HG02852 (cell line): ENCODE data around the gene ZC3H4.
"Not testable (repeated sequence)": the region's sequence is repeated elsewhere in the genome, so short reads cannot be mapped to it uniquely, and the experiment has no call there.

ENCODE experiments used
- ATAC-seq: cut with Tn5 transposase; IDR thresholded peaks from one replicate; pipeline ENCODE4 v1.9.1; 2021; ENCODE audit warnings: mild to moderate bottlenecking, moderate library complexity; ENCODE audit not compliant: unreplicated experiment

Gene ZC3H4

DNA sequence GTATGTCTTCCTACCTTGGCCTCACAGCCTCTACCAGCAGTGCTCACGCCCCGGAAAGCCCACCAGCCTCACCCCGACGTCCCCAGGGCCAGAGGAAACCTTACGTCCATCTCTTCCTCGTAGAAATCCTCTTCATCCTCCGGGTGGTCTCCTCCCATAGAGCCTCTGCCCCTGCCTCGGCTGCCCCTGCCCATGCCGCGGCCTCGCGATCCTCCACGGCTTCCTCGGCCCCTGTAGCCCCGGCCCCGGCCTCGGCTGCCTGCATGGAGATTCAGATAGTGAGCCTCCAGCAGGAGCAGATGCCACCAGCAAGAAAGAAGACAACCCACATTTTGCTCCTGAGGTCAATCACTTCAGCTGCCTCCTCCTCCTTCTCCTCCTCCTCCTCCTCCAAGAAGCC lies 27.3 kb downstream of the ZC3H4 start:
- ATAC-seq, result no peak

DNA sequence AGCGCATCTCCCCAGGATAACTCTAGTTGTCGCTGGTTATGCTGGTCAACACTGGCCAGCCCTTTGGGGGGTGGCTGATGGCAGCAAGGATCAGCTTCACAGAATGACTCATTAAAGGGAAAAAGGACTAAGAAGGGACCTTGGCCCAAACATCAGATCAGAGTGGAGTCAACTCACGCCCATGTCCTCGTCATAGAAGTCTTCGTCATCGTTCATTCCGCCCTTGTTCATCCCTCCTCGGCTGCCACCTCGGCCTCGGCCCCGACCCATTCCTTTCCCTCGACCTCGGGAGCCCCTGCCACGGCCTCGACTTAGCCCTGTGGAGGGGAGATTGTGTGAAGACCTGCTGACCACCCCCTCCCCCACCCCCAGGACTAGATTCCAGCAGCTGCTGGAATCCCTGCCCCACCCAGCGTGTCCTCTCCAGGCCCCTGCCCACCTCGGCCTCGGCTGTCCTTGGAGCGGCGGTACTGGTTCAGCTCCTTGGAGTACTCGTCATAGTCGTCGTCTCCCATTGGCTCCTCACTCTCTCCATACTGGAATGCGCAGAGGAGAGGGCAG lies 28.6 kb downstream of the ZC3H4 start:
- ATAC-seq, result no peak

GRCh38 chr19:47082493-47082892 lies 31.1 kb downstream of the ZC3H4 start:
- ATAC-seq, result no peak

DNA sequence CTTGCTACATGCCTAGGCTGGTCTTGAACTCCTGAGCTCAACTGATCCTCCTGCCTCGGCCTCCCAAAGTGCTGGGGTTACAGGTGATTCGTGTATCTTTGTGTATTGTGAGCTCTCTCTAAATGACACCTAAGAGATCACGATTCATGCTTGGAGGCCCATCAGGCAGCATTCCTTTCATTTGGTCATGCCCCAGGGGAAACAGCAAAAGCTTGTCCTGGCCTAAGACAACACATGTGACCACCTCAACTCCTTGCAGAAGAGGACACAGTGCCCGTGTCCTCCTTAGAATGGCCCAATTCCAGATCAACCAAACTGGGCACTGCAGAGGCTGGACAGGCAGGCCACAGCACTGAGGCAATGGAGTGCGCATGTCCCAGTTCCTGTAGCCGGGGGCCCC lies 32.5 kb downstream of the ZC3H4 start:
- ATAC-seq, result no peak

GRCh38 chr19:47078351-47078750 lies 35.2 kb downstream of the ZC3H4 start:
- not testable (repeated sequence) for ATAC-seq

GRCh38 chr19:47075941-47076340 lies 37.6 kb downstream of the ZC3H4 start:
- ATAC-seq, result no peak

DNA sequence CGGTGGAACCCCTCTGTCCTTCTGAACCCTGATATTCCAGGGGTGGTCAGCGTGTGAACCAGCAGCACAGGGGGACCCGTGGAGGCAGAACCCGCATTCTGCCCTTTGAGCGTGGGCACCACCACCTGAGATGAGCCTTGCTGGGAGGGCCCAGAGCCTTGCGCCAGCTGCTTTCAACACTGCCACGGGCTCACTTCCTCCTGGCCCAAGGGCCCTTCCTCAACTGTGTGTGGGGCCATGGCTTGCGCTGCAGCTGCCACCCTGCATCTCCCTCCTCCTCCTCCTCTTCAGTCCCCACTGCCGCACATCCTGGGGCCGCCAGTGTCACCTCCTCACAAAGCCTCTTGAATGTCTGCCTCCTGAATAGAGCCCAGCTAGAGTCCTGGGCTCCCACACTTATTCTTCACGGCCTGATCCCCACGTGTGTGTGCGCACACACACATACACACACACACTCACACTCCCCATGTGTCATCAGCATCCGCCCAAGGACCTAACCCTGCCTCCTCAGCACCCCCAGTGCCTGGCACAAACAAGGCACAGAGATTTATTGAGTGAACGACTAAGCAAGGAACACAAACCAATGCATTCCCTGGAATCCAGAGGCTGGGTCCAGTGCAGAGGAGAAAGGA lies 38.3 kb downstream of the ZC3H4 start:
- ATAC-seq, result no peak

DNA sequence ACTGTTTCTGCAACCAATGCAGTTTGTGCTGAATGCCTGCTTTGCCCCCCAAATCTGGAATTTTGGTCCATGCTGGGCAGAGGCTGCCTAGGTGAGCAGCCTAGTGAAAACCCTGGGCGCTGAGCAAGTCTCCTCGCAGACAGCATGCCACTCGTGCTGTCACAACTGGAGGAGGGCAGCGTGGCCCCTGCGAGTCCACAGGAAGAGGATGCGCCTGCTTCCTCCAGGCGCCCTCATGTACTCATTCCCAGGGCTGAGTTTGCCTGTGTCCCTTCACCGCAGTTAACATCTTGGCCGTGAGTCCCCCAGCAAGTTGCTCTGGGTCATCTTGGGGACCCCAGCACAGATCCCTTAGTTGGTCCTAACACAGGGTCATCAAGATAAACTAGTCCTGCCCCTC lies 39.0 kb downstream of the ZC3H4 start:
- ATAC-seq, result no peak

- no peak for ATAC-seq
Observed at GRCh38 chr19:47073574-47073973, 40.0 kb downstream of the ZC3H4 start.

- ATAC-seq, result no peak
Observed at GRCh38 chr19:47072323-47072722, 41.3 kb downstream of the ZC3H4 start.

DNA sequence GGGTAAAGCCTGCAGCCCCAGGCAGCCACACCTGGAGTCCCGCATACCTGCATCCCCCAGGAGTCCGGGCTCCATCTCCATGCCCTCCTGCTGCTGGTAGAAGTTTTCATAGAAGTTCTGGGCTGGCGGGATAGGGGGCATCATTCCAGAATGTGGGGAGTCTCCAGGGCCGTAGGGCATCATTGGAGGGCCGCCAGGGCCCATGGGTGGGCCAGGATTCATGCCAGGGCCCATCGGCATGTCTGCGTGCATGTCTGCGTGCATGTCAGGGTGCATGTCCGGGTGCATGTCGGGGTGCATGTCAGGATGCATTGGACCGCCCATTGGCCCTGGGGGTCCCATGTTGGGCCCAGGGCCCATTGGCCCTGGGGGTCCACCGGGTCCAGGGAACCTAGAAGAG lies 41.8 kb downstream of the ZC3H4 start:
- no peak for ATAC-seq

DNA sequence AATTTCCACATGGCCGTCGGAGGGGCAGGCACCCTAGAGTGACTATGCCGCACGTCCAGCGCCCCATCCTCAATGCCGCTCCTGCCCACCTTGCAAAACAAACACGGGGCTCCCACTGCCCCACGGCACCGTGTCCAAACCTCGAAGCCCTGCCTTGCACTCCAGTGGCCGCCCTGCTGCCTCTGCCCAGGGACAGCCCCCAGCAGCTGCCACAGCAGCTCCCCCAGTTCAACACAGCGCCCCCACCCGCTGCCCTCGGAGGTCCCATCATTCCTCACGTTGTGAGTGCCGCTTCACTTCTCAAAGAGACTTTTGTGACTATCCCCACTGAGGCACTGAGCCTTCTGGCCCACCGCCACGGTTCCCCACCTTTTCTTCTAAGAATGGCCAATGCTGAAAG lies 42.8 kb downstream of the ZC3H4 start:
- no peak for ATAC-seq

DNA sequence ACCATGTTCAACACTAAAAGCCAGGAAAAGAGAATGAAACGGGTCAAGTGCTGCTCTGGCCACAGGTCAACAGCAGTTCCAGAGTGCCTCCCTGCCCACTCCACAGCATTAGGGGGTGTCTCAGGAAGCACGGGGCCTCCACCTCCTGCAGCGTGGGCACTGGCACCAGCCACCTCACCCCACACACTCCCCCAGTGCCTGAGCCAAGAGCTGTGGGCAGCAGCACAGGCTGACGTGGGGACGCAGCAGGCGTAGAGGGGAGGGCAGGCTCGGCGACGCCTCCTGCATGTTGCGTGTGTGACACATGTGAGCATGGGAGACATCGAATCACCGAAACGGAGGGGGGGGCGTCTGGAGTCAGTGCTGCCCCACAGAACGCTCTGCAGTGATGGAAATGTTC lies 43.8 kb downstream of the ZC3H4 start:
- ATAC-seq, result no peak

- no peak for ATAC-seq
Observed at GRCh38 chr19:47068876-47069406, 44.6 kb downstream of the ZC3H4 start.

DNA sequence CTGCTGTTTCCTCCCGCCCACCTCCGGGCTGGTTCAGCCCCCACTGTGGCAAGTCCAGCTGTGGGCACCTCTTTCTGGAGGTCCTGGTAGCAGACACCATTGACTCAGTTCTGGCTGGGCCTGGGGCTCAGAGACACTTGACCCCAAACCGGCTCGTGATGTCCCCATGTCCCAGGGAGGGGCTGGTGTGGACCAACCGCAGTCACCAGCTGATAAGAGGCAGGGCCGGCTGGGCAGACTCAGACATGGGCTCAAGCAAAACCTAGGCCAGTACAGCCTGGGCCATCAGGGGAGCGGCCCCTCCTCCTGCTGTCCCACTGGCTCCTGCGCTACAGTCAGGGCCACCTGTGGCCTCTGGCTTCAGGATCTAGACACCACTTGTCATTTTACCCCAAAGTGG lies 45.3 kb downstream of the ZC3H4 start:
- no peak for ATAC-seq

DNA sequence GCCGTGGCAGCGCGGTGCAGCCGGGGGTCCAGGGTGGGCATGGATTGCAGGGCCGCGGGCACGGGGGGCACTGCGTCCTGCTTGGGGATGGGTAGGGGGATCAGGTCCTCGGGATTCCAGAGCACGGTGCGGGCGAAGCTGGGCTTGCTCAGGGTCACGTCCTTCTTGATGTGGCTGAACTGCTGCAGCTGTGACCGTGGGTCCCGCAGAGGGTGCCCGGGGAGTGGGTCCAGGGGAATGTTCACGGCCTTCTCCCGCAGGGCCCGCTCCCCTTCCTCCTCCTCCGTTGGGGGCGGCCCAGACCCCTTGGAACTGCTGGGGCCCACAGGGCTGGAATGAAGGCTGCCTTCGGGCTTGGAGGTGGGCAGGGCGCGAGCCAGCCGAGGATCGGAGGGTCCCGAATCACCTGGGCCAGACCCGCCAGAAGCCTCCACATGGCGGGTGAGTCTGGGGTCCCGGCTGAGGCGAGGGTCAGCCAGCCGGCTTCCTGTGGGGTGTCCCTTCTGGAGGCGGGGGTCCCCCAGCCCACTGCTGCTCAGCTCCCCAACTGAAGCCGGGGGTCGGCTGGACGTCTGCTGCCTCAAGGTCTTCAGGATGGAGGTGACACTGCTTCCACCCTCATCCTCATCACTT lies 46.2 kb downstream of the ZC3H4 start:
- ATAC-seq, result no peak

- no peak for ATAC-seq
Observed at GRCh38 chr19:47066376-47067214, 47.0 kb downstream of the ZC3H4 start.

DNA sequence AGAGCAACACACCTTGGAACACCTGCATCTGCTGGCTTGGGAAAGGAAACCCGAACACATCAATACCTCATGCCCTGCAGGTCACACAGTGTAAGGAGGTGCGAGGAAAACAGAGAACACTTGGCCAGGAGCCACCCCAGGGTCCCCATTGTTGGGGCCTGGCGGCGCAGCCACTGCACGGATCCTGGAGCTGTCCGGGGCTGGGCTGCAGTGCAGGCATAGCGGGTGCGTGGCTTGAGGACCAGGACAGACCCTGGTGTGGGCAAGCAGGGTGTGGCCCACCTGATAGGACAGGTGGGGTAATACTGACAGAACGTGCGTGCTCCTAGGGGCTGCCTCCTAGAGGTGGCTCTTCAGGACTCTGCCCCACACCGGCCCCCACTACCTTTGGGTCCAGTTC lies 48.3 kb downstream of the ZC3H4 start:
- ATAC-seq, result no peak

DNA sequence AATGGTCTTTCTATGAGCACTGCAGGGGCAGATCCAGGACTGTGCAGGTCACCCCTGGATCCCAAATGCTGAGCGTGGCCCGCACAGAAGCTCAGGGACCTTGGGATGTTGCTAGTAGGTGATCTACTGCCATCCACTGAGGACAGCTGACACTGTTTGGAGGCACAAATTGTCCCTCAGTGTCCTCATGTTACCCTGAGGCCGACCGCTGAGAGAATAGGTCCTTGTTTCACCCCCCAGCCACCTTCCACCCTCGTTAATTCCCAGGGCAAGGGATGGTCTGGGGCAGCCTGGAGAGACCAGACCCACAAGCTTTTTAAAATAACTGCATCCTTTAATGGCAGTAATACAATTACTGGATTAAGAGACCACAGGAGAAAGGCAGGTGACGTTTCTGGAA lies 49.7 kb downstream of the ZC3H4 start:
- ATAC-seq, result no peak

GRCh38 chr19:47058621-47059022 lies 55.0 kb downstream of the ZC3H4 start:
- no peak for ATAC-seq

GRCh38 chr19:47057328-47057727 lies 56.2 kb downstream of the ZC3H4 start:
- no peak for ATAC-seq

GRCh38 chr19:47056411-47056810 lies 57.2 kb downstream of the ZC3H4 start:
- ATAC-seq, result no peak
